Naive thymus-derived CD8-positive, alpha-beta T cell (primary cell): ENCODE measurements around the gene OCA2. TPM values are rescaled to one million over a fixed set of nuclear protein-coding genes. Genes with fewer than 3 reads are reported as not detected.
A peak's percentile ranks its signal among the peaks of the same experiment; 100 is the strongest.

Experiments used
- ATAC-seq, 2 donors: fragments of 150-1000 bp; cut with Tn5 transposase in 1 of 2; sonication (Bioruptor Pico), chemical (Tn5 transposase) in 1 of 2; 1 replicate in 1 of 2; 2 replicates in 1 of 2; pipeline ENCODE4 v1.10.0; 2021; ENCODE audit warnings: mild to moderate bottlenecking in 2 of 2, moderate library complexity in 2 of 2
- POLR2A ChIA-PET: fragments of 350-600 bp; sonication (Branson Sonifier 250); formaldehyde crosslinking; loops from one replicate; lab custom pipeline; 2021; ENCODE audit warnings: antibody characterized with exemption; lab: Charles Lee
- DNase-seq, 10 donors: peaks; one replicate each; pipeline versions ENCODE4 v3.0.0 to v3.0.0-alpha.2; 2020 to 2022
- H3K27ac Mint-ChIP-seq, 10 donors: one replicate each; pipeline ENCODE4 v1.8.0; 2020 to 2022; ENCODE audit warnings: mild to moderate bottlenecking in 10 of 10, mixed read lengths in 10 of 10, moderate library complexity in 4 of 10, inconsistent platforms in 1 of 10
- H3K27me3 Mint-ChIP-seq, 5 donors: one replicate each; pipeline ENCODE4 v1.8.0; 2021 to 2022; ENCODE audit warnings: mixed read lengths in 5 of 5
- H3K36me3 Mint-ChIP-seq, 3 donors: one replicate each; pipeline ENCODE4 v1.8.0; 2020 to 2022; ENCODE audit warnings: mixed read lengths in 3 of 3, mild to moderate bottlenecking in 2 of 3, inconsistent platforms in 1 of 3
- H3K4me1 Mint-ChIP-seq, 4 donors: one replicate each; pipeline ENCODE4 v1.8.0; 2021 to 2022; ENCODE audit warnings: mixed read lengths in 4 of 4
- H3K4me3 Mint-ChIP-seq, 10 donors: one replicate each; pipeline ENCODE4 v1.8.0; 2020 to 2022; ENCODE audit warnings: mild to moderate bottlenecking in 10 of 10, mixed read lengths in 10 of 10, moderate library complexity in 6 of 10, inconsistent platforms in 1 of 10
- H3K9me3 Mint-ChIP-seq, 9 donors: one replicate each; pipeline ENCODE4 v1.8.0; 2020 to 2022; ENCODE audit warnings: mixed read lengths in 9 of 9, mild to moderate bottlenecking in 3 of 9, inconsistent platforms in 1 of 9, moderate library complexity in 1 of 9
- polyA plus RNA-seq, 3 donors: library from polyadenylated mRNA; unstranded; fragments of 300-500 nt; fragmentation: Illumina TruSeq; gene quantifications; one replicate each; pipeline ENCODE4 v1.2.3, GENCODE V29; 2021
- total RNA-seq, 8 experiments: library from RNA in 2 of 8; stranded (reverse) in 2 of 8; gene quantifications; one replicate each; pipeline ENCODE4 v1.2.3 and lab custom pipeline; 2021 to 2026

Gene OCA2
- total and polyA plus RNA-seq, 5 experiments from 2014 or later: not detected

GRCh38 chr15:28082891-28083684 lies 16.0 kb downstream of the OCA2 start:
- peaks cover 0 to 9% (median 2%) of the 10 kb centered on the region in 9 donors for H3K9me3 Mint-ChIP-seq
- H3K4me3 Mint-ChIP-seq: no peak overlapping the region
- peaks cover 5 to 53% (median 26%) of the 10 kb centered on the region in 5 donors for H3K27me3 Mint-ChIP-seq
- ATAC-seq: no peak
- H3K4me1 Mint-ChIP-seq: peaks cover 0 to 4% (median 3%) of the 10 kb centered on the region in 4 donors
- H3K27ac Mint-ChIP-seq: no peak overlapping the region
- no peak for DNase-seq
- H3K36me3 Mint-ChIP-seq: peaks cover under 1 to 2% (median 1%) of the 10 kb centered on the region in 3 donors
- POLR2A ChIA-PET: no interaction called here

- Mint-ChIP-seq H3K4me3 (no peak overlapping the region), H3K4me1 (peaks cover 0 to 2% (median under 1%) of the 10 kb centered on the region in 4 donors), H3K27me3 (peaks cover 5 to 40% (median 21%) of the 10 kb centered on the region in 5 donors), H3K27ac (no peak overlapping the region), H3K9me3 (peaks cover 0 to 4% (median 0%) of the 10 kb centered on the region in 9 donors), H3K36me3 (no peaks in the 10 kb centered on the region)
- no peak for DNase-seq
- POLR2A ChIA-PET: no interaction called here
- no peak for ATAC-seq
Observed at GRCh38 chr15:28081594-28081993, 17.5 kb downstream of the OCA2 start.

GRCh38 chr15:28080386-28080785 lies 18.7 kb downstream of the OCA2 start:
- POLR2A ChIA-PET: no interaction called here
- H3K4me1 Mint-ChIP-seq: no peaks in the 10 kb centered on the region
- ATAC-seq (no peak), DNase-seq (no peak)
- H3K9me3 Mint-ChIP-seq: peaks cover 0 to 4% (median 0%) of the 10 kb centered on the region in 9 donors
- H3K36me3 Mint-ChIP-seq: no peaks in the 10 kb centered on the region
- H3K27ac Mint-ChIP-seq: no peak overlapping the region
- H3K4me3 Mint-ChIP-seq: no peak overlapping the region
- peaks cover 5 to 30% (median 20%) of the 10 kb centered on the region in 5 donors for H3K27me3 Mint-ChIP-seq

- DNase-seq (no peak), ATAC-seq (no peak)
- Mint-ChIP-seq H3K27me3 (peaks cover 5 to 21% (median 15%) of the 10 kb centered on the region in 5 donors), H3K9me3 (peaks cover 0 to 2% (median 0%) of the 10 kb centered on the region in 9 donors), H3K4me1 (no peaks in the 10 kb centered on the region), H3K36me3 (no peaks in the 10 kb centered on the region), H3K27ac (peak overlapping the region in 1 of 10 donors; percentile 4), H3K4me3 (no peak overlapping the region)
- POLR2A ChIA-PET: no interaction called here
Observed at GRCh38 chr15:28079313-28079969, 19.7 kb downstream of the OCA2 start.

DNA sequence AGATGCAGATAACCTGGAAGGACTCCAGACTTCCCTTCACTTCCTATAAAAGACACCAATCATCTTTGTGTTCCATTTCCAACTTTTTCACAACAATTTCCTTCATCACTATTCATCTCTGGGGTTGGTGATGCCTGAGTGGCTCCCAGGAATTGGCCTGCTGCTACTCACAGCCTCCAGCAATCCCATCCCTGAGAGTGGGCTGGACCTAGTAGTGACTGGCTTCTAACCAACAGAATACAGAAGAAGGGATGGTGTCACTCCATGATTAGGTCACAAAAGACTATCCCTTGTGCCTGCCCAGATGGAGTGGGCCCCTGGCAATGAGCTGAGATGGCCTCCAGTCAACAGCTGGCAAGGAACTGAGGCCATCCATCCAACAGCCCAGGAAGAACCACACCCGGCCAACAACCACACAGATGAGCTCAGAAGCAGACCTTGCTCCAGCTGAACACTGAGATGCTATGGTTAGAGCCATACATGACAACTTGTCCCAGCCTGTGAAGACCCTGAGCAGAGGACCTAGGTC lies 20.9 kb downstream of the OCA2 start:
- H3K36me3 Mint-ChIP-seq: no peaks in the 10 kb centered on the region
- H3K27ac Mint-ChIP-seq: no peak overlapping the region
- H3K9me3 Mint-ChIP-seq: peaks cover 0 to 2% (median 0%) of the 10 kb centered on the region in 9 donors
- no peak for DNase-seq
- H3K4me1 Mint-ChIP-seq: no peaks in the 10 kb centered on the region
- peaks cover 2 to 20% (median 11%) of the 10 kb centered on the region in 5 donors for H3K27me3 Mint-ChIP-seq
- POLR2A ChIA-PET: no interaction called here
- ATAC-seq: no peak
- H3K4me3 Mint-ChIP-seq: no peak overlapping the region

- ATAC-seq (no peak), DNase-seq (no peak)
- Mint-ChIP-seq H3K27me3 (peaks cover 10 to 29% (median 19%) of the 10 kb centered on the region in 5 donors), H3K4me1 (no peaks in the 10 kb centered on the region), H3K9me3 (peaks cover 0 to 16% (median 0%) of the 10 kb centered on the region in 9 donors), H3K27ac (no peak overlapping the region), H3K36me3 (no peaks in the 10 kb centered on the region), H3K4me3 (no peak overlapping the region)
- POLR2A ChIA-PET: no interaction called here
Observed at GRCh38 chr15:28075573-28075972, 23.5 kb downstream of the OCA2 start.

DNA sequence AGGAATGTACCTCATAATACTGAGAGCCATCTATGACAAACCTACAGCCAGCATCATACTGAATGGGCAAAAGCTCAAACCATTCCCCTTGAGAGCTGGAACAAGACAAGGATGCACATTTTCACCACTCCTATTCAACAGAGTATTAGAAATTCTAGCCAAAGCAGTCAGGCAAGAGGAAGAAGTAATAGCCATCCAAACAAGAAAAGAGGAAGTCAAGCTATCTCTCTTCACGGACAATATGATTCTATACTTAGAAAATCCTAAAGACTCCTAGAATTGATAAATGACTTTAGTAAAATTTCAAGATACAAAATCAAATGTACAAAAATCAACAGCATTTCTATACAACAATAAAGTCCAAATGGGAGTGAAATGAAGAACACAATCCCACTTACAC lies 30.2 kb downstream of the OCA2 start:
- H3K4me3 Mint-ChIP-seq: no peak overlapping the region

DNA sequence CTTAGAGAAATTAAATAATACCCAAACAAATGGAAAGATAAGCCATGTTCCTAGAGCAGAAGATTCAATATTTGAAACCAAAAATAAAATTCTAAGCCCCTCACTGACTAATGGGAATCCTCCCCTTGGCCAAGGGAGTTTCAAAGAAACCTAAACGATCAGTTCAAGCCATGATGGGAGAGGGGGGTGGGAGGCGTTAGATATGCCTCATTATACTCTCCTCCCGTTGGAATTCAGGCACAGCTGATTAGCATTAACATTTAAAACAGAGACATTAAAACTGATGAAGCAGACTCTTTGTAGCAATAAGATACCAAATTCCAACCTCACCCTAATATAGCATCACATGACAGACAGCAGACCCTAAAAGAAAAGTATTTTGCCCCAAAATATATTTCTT lies 32.9 kb downstream of the OCA2 start:
- H3K9me3 Mint-ChIP-seq: peaks cover 3 to 35% (median 15%) of the 10 kb centered on the region in 9 donors
- peaks cover 0 to 18% (median 0%) of the 10 kb centered on the region in 3 donors for H3K36me3 Mint-ChIP-seq
- H3K4me1 Mint-ChIP-seq: no peaks in the 10 kb centered on the region
- no peak for ATAC-seq
- POLR2A ChIA-PET: no interaction called here
- H3K4me3 Mint-ChIP-seq: no peak overlapping the region
- H3K27ac Mint-ChIP-seq: no peak overlapping the region
- no peak for DNase-seq
- peaks cover 21 to 38% (median 27%) of the 10 kb centered on the region in 5 donors for H3K27me3 Mint-ChIP-seq

More for the DNA sequence above, 30.2 kb downstream of the OCA2 start:
- H3K36me3 Mint-ChIP-seq: peaks cover 0 to 9% (median 0%) of the 10 kb centered on the region in 3 donors
- POLR2A ChIA-PET: no interaction called here
- peaks cover 27 to 44% (median 33%) of the 10 kb centered on the region in 5 donors for H3K27me3 Mint-ChIP-seq
- H3K9me3 Mint-ChIP-seq: peaks cover 0 to 19% (median 9%) of the 10 kb centered on the region in 9 donors
- H3K27ac Mint-ChIP-seq: no peak overlapping the region
- ATAC-seq (no peak), DNase-seq (no peak)
- H3K4me1 Mint-ChIP-seq: no peaks in the 10 kb centered on the region

GRCh38 chr15:28060005-28060404 lies 39.1 kb downstream of the OCA2 start:
- H3K9me3 Mint-ChIP-seq: peaks cover 3 to 45% (median 22%) of the 10 kb centered on the region in 9 donors
- H3K27ac Mint-ChIP-seq: no peak overlapping the region
- no peaks in the 10 kb centered on the region for H3K4me1 Mint-ChIP-seq
- ATAC-seq: no peak
- peaks cover 0 to 27% (median 3%) of the 10 kb centered on the region in 3 donors for H3K36me3 Mint-ChIP-seq
- POLR2A ChIA-PET: no interaction called here
- DNase-seq: no peak
- peaks cover 0 to 21% (median 5%) of the 10 kb centered on the region in 5 donors for H3K27me3 Mint-ChIP-seq
- no peak overlapping the region for H3K4me3 Mint-ChIP-seq

GRCh38 chr15:28058082-28058481 lies 41.0 kb downstream of the OCA2 start:
- no peak for DNase-seq
- Mint-ChIP-seq H3K4me3 (no peak overlapping the region), H3K27me3 (peaks cover 0 to 12% (median 1%) of the 10 kb centered on the region in 5 donors), H3K27ac (no peak overlapping the region), H3K9me3 (peaks cover 3 to 26% (median 12%) of the 10 kb centered on the region in 9 donors), H3K4me1 (no peaks in the 10 kb centered on the region), H3K36me3 (peaks cover 0 to 12% (median 3%) of the 10 kb centered on the region in 3 donors)
- ATAC-seq: no peak
- POLR2A ChIA-PET: no interaction called here

DNA sequence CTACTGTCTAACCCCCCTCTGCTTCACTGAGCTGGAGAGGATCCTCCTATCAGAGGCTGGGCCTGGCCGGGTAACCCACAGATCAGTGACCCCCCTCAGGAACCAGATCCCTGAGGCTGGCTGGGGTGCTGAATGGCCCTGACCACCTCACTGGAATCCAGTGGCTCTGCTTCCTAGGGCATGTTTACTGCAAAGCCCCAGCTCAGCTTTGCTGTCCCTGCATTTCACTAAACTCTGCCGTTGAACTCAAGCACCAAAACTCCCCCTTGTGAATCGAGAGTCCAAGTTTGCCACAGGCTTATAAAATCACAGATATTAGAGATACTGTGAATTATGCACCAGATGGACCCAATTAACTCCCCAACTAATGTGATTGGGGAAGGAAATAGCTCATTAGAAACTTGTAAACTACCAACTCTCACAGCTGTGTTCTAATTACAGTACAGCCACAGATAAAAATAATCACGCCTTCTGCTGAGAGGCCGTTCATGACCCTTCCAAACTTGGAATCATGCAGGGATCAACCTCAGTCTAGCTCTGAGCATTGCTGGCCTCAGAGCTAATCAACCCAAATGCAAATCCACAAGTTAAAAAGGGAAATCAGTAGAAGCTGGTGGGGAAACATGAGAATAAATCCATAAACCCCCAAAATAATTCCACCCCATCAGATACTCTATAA lies 47.0 kb downstream of the OCA2 start:
- H3K27me3 Mint-ChIP-seq: peaks cover 0 to 11% (median 7%) of the 10 kb centered on the region in 5 donors
- POLR2A ChIA-PET: no interaction called here
- no peaks in the 10 kb centered on the region for H3K36me3 Mint-ChIP-seq
- H3K4me3 Mint-ChIP-seq: no peak overlapping the region
- no peak overlapping the region for H3K27ac Mint-ChIP-seq
- no peak for DNase-seq
- peaks cover 0 to 11% (median 4%) of the 10 kb centered on the region in 9 donors for H3K9me3 Mint-ChIP-seq
- ATAC-seq: no peak
- no peaks in the 10 kb centered on the region for H3K4me1 Mint-ChIP-seq

DNA sequence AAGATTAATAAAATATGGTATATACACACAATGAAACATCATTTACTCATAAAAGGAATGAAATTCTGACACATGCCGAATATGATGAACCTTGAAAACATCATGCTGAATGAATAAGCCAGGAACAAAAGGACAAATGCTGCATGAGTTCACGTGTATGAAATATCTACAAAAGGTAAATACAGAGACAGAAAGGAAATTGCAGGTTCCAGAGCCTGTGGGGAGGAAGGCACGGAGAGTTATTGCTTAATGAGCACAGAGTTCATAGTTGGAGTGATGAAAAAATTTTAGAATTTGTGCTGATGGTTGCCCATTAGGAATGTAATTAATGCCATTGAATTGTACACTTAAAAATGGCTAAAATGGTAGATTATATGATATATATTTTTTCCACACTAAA lies 49.5 kb downstream of the OCA2 start:
- H3K36me3 Mint-ChIP-seq: no peaks in the 10 kb centered on the region

More for the DNA sequence above, 49.5 kb downstream of the OCA2 start:
- DNase-seq (no peak), ATAC-seq (no peak)
- H3K9me3 Mint-ChIP-seq: peaks cover 0 to 15% (median 6%) of the 10 kb centered on the region in 9 donors
- POLR2A ChIA-PET: no interaction called here
- H3K27me3 Mint-ChIP-seq: peaks cover 6 to 24% (median 16%) of the 10 kb centered on the region in 5 donors
- no peaks in the 10 kb centered on the region for H3K4me1 Mint-ChIP-seq
- no peak overlapping the region for H3K4me3 Mint-ChIP-seq
- no peak overlapping the region for H3K27ac Mint-ChIP-seq
